ENCODE measurements around the gene RSPRY1. TPM values are rescaled to one million over a fixed set of nuclear protein-coding genes. Genes with fewer than 3 reads are reported as not detected.

Gene RSPRY1
- total RNA-seq, 1 donor from 2014 or later: 36.5 TPM

- peaks cover 49 to 60% (median 55%) of the 10 kb centered on the region in 3 donors for H3K4me1 ChIP-seq (ENCODE audit: control insufficient read depth in 3 of 3, insufficient read depth in 3 of 3, low read length in 3 of 3)
Measured at GRCh38 chr16:57145046-57146021, 40.8 kb upstream of the RSPRY1 start.

GRCh38 chr16:57146040-57146647 lies 40.0 kb upstream of the RSPRY1 start:
- peaks cover 49 to 60% (median 55%) of the 10 kb centered on the region in 3 donors for H3K4me1 ChIP-seq (ENCODE audit: control insufficient read depth in 3 of 3, insufficient read depth in 3 of 3, low read length in 3 of 3)
- H3K9me3 ChIP-seq (ENCODE audit: control insufficient read depth in 3 of 3, low read length in 3 of 3): no peaks in the 10 kb centered on the region
- no peak overlapping the region for H3K27ac ChIP-seq (ENCODE audit: low read depth, low read length)

More at GRCh38 chr16:57145046-57146021, 40.8 kb upstream of the RSPRY1 start:
- H3K36me3 ChIP-seq (ENCODE audit: control insufficient read depth in 3 of 3, insufficient read depth in 3 of 3, low read length in 3 of 3): peaks cover 0 to 2% (median 2%) of the 10 kb centered on the region in 3 donors
- H3K4me3 ChIP-seq (ENCODE audit: low read length in 3 of 3): peak overlapping the region in 1 of 3 donors; percentile 22
- H3K9ac ChIP-seq (ENCODE audit: low read depth in 1 of 3, low read length in 3 of 3): no peak overlapping the region
- H3K9me3 ChIP-seq (ENCODE audit: control insufficient read depth in 3 of 3, low read length in 3 of 3): no peaks in the 10 kb centered on the region
- H3K27ac ChIP-seq (ENCODE audit: low read depth, low read length): no peak overlapping the region
- no peaks in the 10 kb centered on the region for H3K27me3 ChIP-seq (ENCODE audit: control insufficient read depth in 3 of 3, insufficient read depth in 3 of 3, low read length in 3 of 3)

GRCh38 chr16:57146735-57147134 lies 39.4 kb upstream of the RSPRY1 start:
- Histone ChIP-seq H3K4me1 (ENCODE audit: control insufficient read depth in 3 of 3, insufficient read depth in 3 of 3, low read length in 3 of 3) (peaks cover 44 to 59% (median 50%) of the 10 kb centered on the region in 3 donors), H3K36me3 (ENCODE audit: control insufficient read depth in 3 of 3, insufficient read depth in 3 of 3, low read length in 3 of 3) (peaks cover 0 to 2% (median 2%) of the 10 kb centered on the region in 3 donors), H3K27me3 (ENCODE audit: control insufficient read depth in 3 of 3, insufficient read depth in 3 of 3, low read length in 3 of 3) (no peaks in the 10 kb centered on the region), H3K27ac (ENCODE audit: low read depth, low read length) (no peak overlapping the region), H3K4me3 (ENCODE audit: low read length in 3 of 3) (no peak overlapping the region), H3K9me3 (ENCODE audit: control insufficient read depth in 3 of 3, low read length in 3 of 3) (no peaks in the 10 kb centered on the region), H3K9ac (ENCODE audit: low read depth in 1 of 3, low read length in 3 of 3) (no peak overlapping the region)

More at GRCh38 chr16:57146040-57146647, 40.0 kb upstream of the RSPRY1 start:
- Histone ChIP-seq H3K27me3 (ENCODE audit: control insufficient read depth in 3 of 3, insufficient read depth in 3 of 3, low read length in 3 of 3) (no peaks in the 10 kb centered on the region), H3K4me3 (ENCODE audit: low read length in 3 of 3) (peak overlapping the region in 1 of 3 donors; percentile 6), H3K9ac (ENCODE audit: low read depth in 1 of 3, low read length in 3 of 3) (no peak overlapping the region), H3K36me3 (ENCODE audit: control insufficient read depth in 3 of 3, insufficient read depth in 3 of 3, low read length in 3 of 3) (peaks cover 0 to 2% (median 2%) of the 10 kb centered on the region in 3 donors)

- Histone ChIP-seq H3K9ac (ENCODE audit: low read depth in 1 of 3, low read length in 3 of 3) (peak overlapping the region in 1 of 3 donors; percentile 25), H3K9me3 (ENCODE audit: control insufficient read depth in 3 of 3, low read length in 3 of 3) (no peaks in the 10 kb centered on the region), H3K27me3 (ENCODE audit: control insufficient read depth in 3 of 3, insufficient read depth in 3 of 3, low read length in 3 of 3) (no peaks in the 10 kb centered on the region), H3K27ac (ENCODE audit: low read depth, low read length) (peak overlapping the region; percentile 29), H3K4me1 (ENCODE audit: control insufficient read depth in 3 of 3, insufficient read depth in 3 of 3, low read length in 3 of 3) (peaks cover 39 to 55% (median 46%) of the 10 kb centered on the region in 3 donors), H3K4me3 (ENCODE audit: low read length in 3 of 3) (no peak overlapping the region), H3K36me3 (ENCODE audit: control insufficient read depth in 3 of 3, insufficient read depth in 3 of 3, low read length in 3 of 3) (peaks cover 3 to 6% (median 5%) of the 10 kb centered on the region in 3 donors)
Measured at GRCh38 chr16:57147381-57148221, 38.5 kb upstream of the RSPRY1 start.

GRCh38 chr16:57148481-57148880 lies 37.6 kb upstream of the RSPRY1 start:
- Histone ChIP-seq H3K4me3 (ENCODE audit: low read length in 3 of 3) (no peak overlapping the region), H3K36me3 (ENCODE audit: control insufficient read depth in 3 of 3, insufficient read depth in 3 of 3, low read length in 3 of 3) (peaks cover 12 to 14% (median 12%) of the 10 kb centered on the region in 3 donors), H3K4me1 (ENCODE audit: control insufficient read depth in 3 of 3, insufficient read depth in 3 of 3, low read length in 3 of 3) (peaks cover 38 to 46% (median 42%) of the 10 kb centered on the region in 3 donors), H3K9ac (ENCODE audit: low read depth in 1 of 3, low read length in 3 of 3) (no peak overlapping the region), H3K9me3 (ENCODE audit: control insufficient read depth in 3 of 3, low read length in 3 of 3) (no peaks in the 10 kb centered on the region), H3K27ac (ENCODE audit: low read depth, low read length) (peak overlapping the region; percentile 29), H3K27me3 (ENCODE audit: control insufficient read depth in 3 of 3, insufficient read depth in 3 of 3, low read length in 3 of 3) (no peaks in the 10 kb centered on the region)

GRCh38 chr16:57149391-57149790 lies 36.7 kb upstream of the RSPRY1 start:
- peaks cover 35 to 38% (median 35%) of the 10 kb centered on the region in 3 donors for H3K4me1 ChIP-seq (ENCODE audit: control insufficient read depth in 3 of 3, insufficient read depth in 3 of 3, low read length in 3 of 3)
- no peak overlapping the region for H3K9ac ChIP-seq (ENCODE audit: low read depth in 1 of 3, low read length in 3 of 3)
- peaks cover 20 to 23% (median 21%) of the 10 kb centered on the region in 3 donors for H3K36me3 ChIP-seq (ENCODE audit: control insufficient read depth in 3 of 3, insufficient read depth in 3 of 3, low read length in 3 of 3)
- H3K27me3 ChIP-seq (ENCODE audit: control insufficient read depth in 3 of 3, insufficient read depth in 3 of 3, low read length in 3 of 3): no peaks in the 10 kb centered on the region
- H3K27ac ChIP-seq (ENCODE audit: low read depth, low read length): no peak overlapping the region
- no peaks in the 10 kb centered on the region for H3K9me3 ChIP-seq (ENCODE audit: control insufficient read depth in 3 of 3, low read length in 3 of 3)
- H3K4me3 ChIP-seq (ENCODE audit: low read length in 3 of 3): no peak overlapping the region

GRCh38 chr16:57150682-57151330 lies 35.3 kb upstream of the RSPRY1 start:
- no peaks in the 10 kb centered on the region for H3K9me3 ChIP-seq (ENCODE audit: control insufficient read depth in 3 of 3, low read length in 3 of 3)
- no peak overlapping the region for H3K4me3 ChIP-seq (ENCODE audit: low read length in 3 of 3)
- no peak overlapping the region for H3K9ac ChIP-seq (ENCODE audit: low read depth in 1 of 3, low read length in 3 of 3)
- peaks cover 21 to 24% (median 23%) of the 10 kb centered on the region in 3 donors for H3K36me3 ChIP-seq (ENCODE audit: control insufficient read depth in 3 of 3, insufficient read depth in 3 of 3, low read length in 3 of 3)
- peaks cover 27 to 32% (median 30%) of the 10 kb centered on the region in 3 donors for H3K4me1 ChIP-seq (ENCODE audit: control insufficient read depth in 3 of 3, insufficient read depth in 3 of 3, low read length in 3 of 3)
- no peak overlapping the region for H3K27ac ChIP-seq (ENCODE audit: low read depth, low read length)
- H3K27me3 ChIP-seq (ENCODE audit: control insufficient read depth in 3 of 3, insufficient read depth in 3 of 3, low read length in 3 of 3): no peaks in the 10 kb centered on the region

- peaks cover 18 to 27% (median 23%) of the 10 kb centered on the region in 3 donors for H3K36me3 ChIP-seq (ENCODE audit: control insufficient read depth in 3 of 3, insufficient read depth in 3 of 3, low read length in 3 of 3)
- peaks cover 23 to 28% (median 25%) of the 10 kb centered on the region in 3 donors for H3K4me1 ChIP-seq (ENCODE audit: control insufficient read depth in 3 of 3, insufficient read depth in 3 of 3, low read length in 3 of 3)
- H3K27me3 ChIP-seq (ENCODE audit: control insufficient read depth in 3 of 3, insufficient read depth in 3 of 3, low read length in 3 of 3): no peaks in the 10 kb centered on the region
- no peak overlapping the region for H3K4me3 ChIP-seq (ENCODE audit: low read length in 3 of 3)
- no peak overlapping the region for H3K27ac ChIP-seq (ENCODE audit: low read depth, low read length)
- H3K9me3 ChIP-seq (ENCODE audit: control insufficient read depth in 3 of 3, low read length in 3 of 3): no peaks in the 10 kb centered on the region
- H3K9ac ChIP-seq (ENCODE audit: low read depth in 1 of 3, low read length in 3 of 3): no peak overlapping the region
Measured at GRCh38 chr16:57151369-57151768, 34.8 kb upstream of the RSPRY1 start.

All from skeletal muscle tissue (tissue), 4 donors.